ENCODE results near the gene STIMATE. TPM values are rescaled to one million over a fixed set of nuclear protein-coding genes. Genes with fewer than 3 reads are reported as not detected.

Gene STIMATE
- total RNA-seq, 1 donor from 2014 or later: 12.1 TPM

GRCh38 chr3:52886049-52886730 is 11.2 kb downstream of the STIMATE start:
- Histone ChIP-seq H2AFZ (ENCODE audit: low read depth, low read length) (no peak overlapping the region), H4K20me1 (ENCODE audit: insufficient read depth, low read length) (peaks cover 35% of the 10 kb centered on the region), H3K27me3 (ENCODE audit: insufficient read depth, low read length) (no peaks in the 10 kb centered on the region), H3K9ac (ENCODE audit: low read length) (no peak overlapping the region), H3K4me2 (ENCODE audit: low read length) (no peak overlapping the region), H3K79me2 (ENCODE audit: insufficient read depth, low read length) (peaks cover 37% of the 10 kb centered on the region), H3K27ac (ENCODE audit: low read depth, low read length) (no peak overlapping the region), H3K36me3 (ENCODE audit: insufficient read depth, low read length) (no peaks in the 10 kb centered on the region), H3K9me3 (ENCODE audit: insufficient read depth, low read depth, low read length) (no peaks in the 10 kb centered on the region), H3K4me3 (ENCODE audit: insufficient read depth, low read depth, low read length) (no peak overlapping the region), H3K4me1 (ENCODE audit: insufficient read depth, low read length) (no peaks in the 10 kb centered on the region)
- Mint-ChIP-seq H3K27me3 (ENCODE audit: low read depth, unreplicated experiment) (peaks cover 3% of the 10 kb centered on the region), H3K4me3 (ENCODE audit: unreplicated experiment) (no peak overlapping the region), H3K4me1 (ENCODE audit: low read depth, unreplicated experiment) (no peaks in the 10 kb centered on the region), H3K27ac (ENCODE audit: unreplicated experiment) (no peak overlapping the region), H3K36me3 (ENCODE audit: low read depth, unreplicated experiment) (peaks cover 18% of the 10 kb centered on the region), H3K9me3 (ENCODE audit: unreplicated experiment) (peaks cover 7% of the 10 kb centered on the region)
- FAIRE-seq (no peak), DNase-seq (ENCODE audit: low read depth) (no peak)
- TF ChIP-seq CTCF (IDR thresholded peaks at IDR 0.05; ENCODE audit: insufficient read depth, low read depth, low read length): no peak

GRCh38 chr3:52882377-52882776 is 15.0 kb downstream of the STIMATE start:
- no peaks in the 10 kb centered on the region for H3K4me1 Mint-ChIP-seq (ENCODE audit: low read depth, unreplicated experiment)
- H2AFZ ChIP-seq (ENCODE audit: low read depth, low read length): no peak overlapping the region
- no peak for DNase-seq (ENCODE audit: low read depth)
- no peaks in the 10 kb centered on the region for H3K36me3 ChIP-seq (ENCODE audit: insufficient read depth, low read length)
- H3K4me3 ChIP-seq (ENCODE audit: insufficient read depth, low read depth, low read length): no peak overlapping the region
- no peaks in the 10 kb centered on the region for H3K9me3 ChIP-seq (ENCODE audit: insufficient read depth, low read depth, low read length)
- TF ChIP-seq CTCF (IDR thresholded peaks at IDR 0.05; ENCODE audit: insufficient read depth, low read depth, low read length) (no peak), EZH2 (IDR thresholded peaks at IDR 0.05; ENCODE audit: insufficient read depth, low read length) (no peak)
- H3K4me1 ChIP-seq (ENCODE audit: insufficient read depth, low read length): no peaks in the 10 kb centered on the region
- H3K9me3 Mint-ChIP-seq (ENCODE audit: unreplicated experiment): peaks cover 7% of the 10 kb centered on the region
- H3K27ac ChIP-seq (ENCODE audit: low read depth, low read length): no peak overlapping the region
- no peak overlapping the region for H3K4me3 Mint-ChIP-seq (ENCODE audit: unreplicated experiment)
- no peak for FAIRE-seq
- H3K9ac ChIP-seq (ENCODE audit: low read length): no peak overlapping the region
- H3K27me3 ChIP-seq (ENCODE audit: insufficient read depth, low read length): no peaks in the 10 kb centered on the region
- H3K36me3 Mint-ChIP-seq (ENCODE audit: low read depth, unreplicated experiment): peaks cover 21% of the 10 kb centered on the region
- H3K27ac Mint-ChIP-seq (ENCODE audit: unreplicated experiment): no peak overlapping the region
- no peak overlapping the region for H3K4me2 ChIP-seq (ENCODE audit: low read length)
- H4K20me1 ChIP-seq (ENCODE audit: insufficient read depth, low read length): peaks cover 10% of the 10 kb centered on the region
- H3K27me3 Mint-ChIP-seq (ENCODE audit: low read depth, unreplicated experiment): peaks cover 3% of the 10 kb centered on the region
- H3K79me2 ChIP-seq (ENCODE audit: insufficient read depth, low read length): peaks cover 14% of the 10 kb centered on the region

GRCh38 chr3:52881871-52882270 is 15.5 kb downstream of the STIMATE start:
- Histone ChIP-seq H3K4me3 (ENCODE audit: insufficient read depth, low read depth, low read length) (no peak overlapping the region), H3K4me2 (ENCODE audit: low read length) (no peak overlapping the region), H2AFZ (ENCODE audit: low read depth, low read length) (no peak overlapping the region), H3K36me3 (ENCODE audit: insufficient read depth, low read length) (no peaks in the 10 kb centered on the region), H3K9me3 (ENCODE audit: insufficient read depth, low read depth, low read length) (no peaks in the 10 kb centered on the region), H3K9ac (ENCODE audit: low read length) (no peak overlapping the region), H3K4me1 (ENCODE audit: insufficient read depth, low read length) (no peaks in the 10 kb centered on the region), H4K20me1 (ENCODE audit: insufficient read depth, low read length) (peaks cover 12% of the 10 kb centered on the region), H3K27ac (ENCODE audit: low read depth, low read length) (no peak overlapping the region), H3K27me3 (ENCODE audit: insufficient read depth, low read length) (no peaks in the 10 kb centered on the region), H3K79me2 (ENCODE audit: insufficient read depth, low read length) (peaks cover 12% of the 10 kb centered on the region)
- peaks cover 22% of the 10 kb centered on the region for H3K36me3 Mint-ChIP-seq (ENCODE audit: low read depth, unreplicated experiment)
- H3K4me3 Mint-ChIP-seq (ENCODE audit: unreplicated experiment): no peak overlapping the region
- no peak for FAIRE-seq
- no peak overlapping the region for H3K27ac Mint-ChIP-seq (ENCODE audit: unreplicated experiment)
- H3K4me1 Mint-ChIP-seq (ENCODE audit: low read depth, unreplicated experiment): no peaks in the 10 kb centered on the region
- DNase-seq (ENCODE audit: low read depth): no peak
- TF ChIP-seq EZH2 (IDR thresholded peaks at IDR 0.05; ENCODE audit: insufficient read depth, low read length) (no peak), CTCF (IDR thresholded peaks at IDR 0.05; ENCODE audit: insufficient read depth, low read depth, low read length) (no peak)
- peaks cover 3% of the 10 kb centered on the region for H3K27me3 Mint-ChIP-seq (ENCODE audit: low read depth, unreplicated experiment)
- peaks cover 7% of the 10 kb centered on the region for H3K9me3 Mint-ChIP-seq (ENCODE audit: unreplicated experiment)
